Epithelial cell of proximal tubule (primary cell): Measurements from ENCODE around the gene BMP8A. TPM values are rescaled to one million over a fixed set of nuclear protein-coding genes. Genes with fewer than 3 reads are reported as not detected.
"Not testable (repeated sequence)": the region's sequence is repeated elsewhere in the genome, so short reads cannot be mapped to it uniquely, and the experiment has no call there.

ENCODE experiments used
- DNase-seq: peaks from one replicate; pipeline ENCODE4 v3.0.0-alpha.2; 2011; ENCODE audit warnings: low read depth
- H3K4me3 ChIP-seq: 2 replicates; pipeline ENCODE4 v1.5.1; 2011; ENCODE audit warnings: low read depth, mild to moderate bottlenecking, low read length
- CTCF ChIP-seq: conservative IDR thresholded peaks from 2 replicates; pipeline ENCODE4 v1.5.1; 2012; ENCODE audit warnings: low read depth, mild to moderate bottlenecking, low read length
- total RNA-seq: library from RNA; depleted of rRNA; stranded (reverse); fragments of >200 nt; gene quantifications from 2 replicates; pipeline ENCODE4 v1.2.3, GENCODE V29; 2015

Gene BMP8A
- total RNA-seq, 1 donor from 2014 or later = not detected

GRCh38 chr1:39500862-39501389 is 9.5 kb downstream of the BMP8A start:
- H3K4me3 ChIP-seq = no peak overlapping the region
- TF ChIP-seq CTCF = no peak
- DNase-seq = no peak

- H3K4me3 ChIP-seq = no peak overlapping the region
- no peak for DNase-seq
- TF ChIP-seq CTCF = no peak
Measured at GRCh38 chr1:39501666-39502065, 10.2 kb downstream of the BMP8A start.

- H3K4me3 ChIP-seq = not testable (repeated sequence)
Measured at GRCh38 chr1:39504436-39504835, 13.0 kb downstream of the BMP8A start.

GRCh38 chr1:39505289-39505688 is 13.9 kb downstream of the BMP8A start:
- TF ChIP-seq CTCF = no peak
- no peak for DNase-seq
- no peak overlapping the region for H3K4me3 ChIP-seq

More at GRCh38 chr1:39504436-39504835, 13.0 kb downstream of the BMP8A start:
- DNase-seq = not testable (repeated sequence)

- peak; percentile 48 for TF ChIP-seq CTCF
- no peak for DNase-seq
- H3K4me3 ChIP-seq = no peak overlapping the region
Measured at GRCh38 chr1:39507230-39507928, 15.9 kb downstream of the BMP8A start.

GRCh38 chr1:39508266-39508665 is 16.8 kb downstream of the BMP8A start:
- DNase-seq = no peak
- H3K4me3 ChIP-seq = no peak overlapping the region
- no peak for TF ChIP-seq CTCF

- H3K4me3 ChIP-seq = no peak overlapping the region
- TF ChIP-seq CTCF = no peak
- DNase-seq = no peak
Measured at GRCh38 chr1:39508857-39509305, 17.4 kb downstream of the BMP8A start.
